CD4-positive, CD25-positive, alpha-beta regulatory T cell (primary cell): ENCODE data around the gene HMX1. TPM values are rescaled to one million over a fixed set of nuclear protein-coding genes. Genes with fewer than 3 reads are reported as not detected.
A peak's percentile ranks its signal among the peaks of the same experiment; 100 is the strongest.

Experiments
- ATAC-seq, 2 donors: fragments of 150-1000 bp; cut with Tn5 transposase; one replicate each; pipeline ENCODE4 v1.10.0; 2021; ENCODE audit warnings: low read depth in 2 of 2, moderate number of reproducible peaks in 2 of 2, moderate library complexity in 1 of 2
- DNase-seq, 3 donors: peaks; one replicate each; pipeline versions ENCODE4 v3.0.0 to v3.0.0-alpha.2; 2012 to 2022; ENCODE audit warnings: mixed read lengths in 1 of 3
- H3K27ac ChIP-seq: one replicate; pipeline ENCODE4 v1.7.0; 2013; ENCODE audit warnings: mild to moderate bottlenecking, low read length; ENCODE audit not compliant: insufficient read depth, poor library complexity, severe bottlenecking
- H3K27me3 ChIP-seq: one replicate; pipeline ENCODE4 v1.7.0; 2013; ENCODE audit warnings: low read length; ENCODE audit not compliant: control insufficient read depth, insufficient read depth
- H3K36me3 ChIP-seq: one replicate; pipeline ENCODE4 v1.7.0; 2013; ENCODE audit warnings: mild to moderate bottlenecking, low read length, moderate library complexity; ENCODE audit not compliant: control insufficient read depth, insufficient read depth
- H3K4me1 ChIP-seq: 2 replicates; pipeline ENCODE4 v1.7.0; 2013; ENCODE audit warnings: mild to moderate bottlenecking, low read length; ENCODE audit not compliant: insufficient read depth, control insufficient read depth, poor library complexity, severe bottlenecking
- H3K4me3 ChIP-seq: one replicate; pipeline ENCODE4 v1.7.0; 2013; ENCODE audit warnings: low read depth, mild to moderate bottlenecking, low read length, moderate library complexity
- H3K9me3 ChIP-seq, 2 experiments: 1 replicate in 1 of 2; 2 replicates in 1 of 2; pipeline ENCODE4 v1.7.0; 2013; ENCODE audit warnings: low read length in 2 of 2, mild to moderate bottlenecking in 1 of 2, moderate library complexity in 1 of 2; ENCODE audit not compliant: control insufficient read depth in 2 of 2
- H3K27ac Mint-ChIP-seq, 3 donors: one replicate each; pipeline ENCODE4 v1.8.0; 2020 to 2022; ENCODE audit warnings: mild to moderate bottlenecking in 3 of 3, mixed read lengths in 3 of 3, moderate library complexity in 2 of 3
- H3K27me3 Mint-ChIP-seq: one replicate; pipeline ENCODE4 v1.8.0; 2022; ENCODE audit warnings: mild to moderate bottlenecking, mixed read lengths
- H3K36me3 Mint-ChIP-seq: one replicate; pipeline ENCODE4 v1.8.0; 2020; ENCODE audit warnings: mixed read lengths
- H3K4me1 Mint-ChIP-seq, 4 donors: one replicate each; pipeline ENCODE4 v1.8.0; 2020 to 2022; ENCODE audit warnings: mixed read lengths in 4 of 4, mild to moderate bottlenecking in 1 of 4
- H3K4me3 Mint-ChIP-seq, 4 donors: one replicate each; pipeline ENCODE4 v1.8.0; 2020 to 2022; ENCODE audit warnings: mild to moderate bottlenecking in 4 of 4, mixed read lengths in 4 of 4, moderate library complexity in 3 of 4
- H3K9me3 Mint-ChIP-seq, 7 donors: one replicate each; pipeline ENCODE4 v1.8.0; 2020 to 2022; ENCODE audit warnings: mixed read lengths in 7 of 7, mild to moderate bottlenecking in 3 of 7, moderate library complexity in 2 of 7
- polyA plus RNA-seq, 4 donors: library from polyadenylated mRNA; unstranded; fragments of 300-500 nt; fragmentation: Illumina TruSeq; gene quantifications; one replicate each; pipeline ENCODE4 v1.2.3, GENCODE V29; 2021
- total RNA-seq: library from RNA; stranded (reverse); gene quantifications from one replicate; pipeline ENCODE4 v1.2.3, GENCODE V29; 2022

Gene HMX1
- total RNA-seq (not detected), polyA plus RNA-seq (not detected)

- Mint-ChIP-seq H3K4me1 (peaks cover 0 to 4% (median 1%) of the 10 kb centered on the region in 4 donors), H3K27ac (no peak within 1 kb of the TSS), H3K27me3 (peaks cover 62% of the 10 kb centered on the region), H3K9me3 (peaks cover 0 to 3% (median 0%) of the 10 kb centered on the region in 7 donors), H3K36me3 (no peaks in the 10 kb centered on the region), H3K4me3 (peak within 1 kb of the TSS in 1 of 4 donors; percentile 43)
- Histone ChIP-seq H3K27ac (no peak within 1 kb of the TSS), H3K9me3 (no peaks in the 10 kb centered on the region), H3K27me3 (peaks cover 9% of the 10 kb centered on the region), H3K36me3 (no peaks in the 10 kb centered on the region), H3K4me3 (no peak within 1 kb of the TSS), H3K4me1 (no peaks in the 10 kb centered on the region)
- ATAC-seq (no peak), DNase-seq (no peak)
Measured at GRCh38 chr4:8871417-8872401, at the start of gene HMX1. Gene HMX1, minus strand, starts transcription at chr4:8871839. Its CDS starts 225 bp downstream, at chr4:8871614.

GRCh38 chr4:8920969-8921368 is 49.3 kb upstream of the HMX1 start:
- Histone ChIP-seq H3K9me3 (peaks cover 0 to 10% of the 10 kb centered on the region in 2 experiments), H3K36me3 (no peaks in the 10 kb centered on the region), H3K27me3 (no peaks in the 10 kb centered on the region), H3K27ac (no peak overlapping the region), H3K4me3 (no peak overlapping the region), H3K4me1 (no peaks in the 10 kb centered on the region)
- ATAC-seq, result no peak
- H3K27ac Mint-ChIP-seq, result no peak overlapping the region
- peaks cover 0 to 10% (median 5%) of the 10 kb centered on the region in 7 donors for H3K9me3 Mint-ChIP-seq
- peaks cover 9% of the 10 kb centered on the region for H3K27me3 Mint-ChIP-seq
- peaks cover 0 to 4% (median 0%) of the 10 kb centered on the region in 4 donors for H3K4me1 Mint-ChIP-seq
- H3K36me3 Mint-ChIP-seq, result no peaks in the 10 kb centered on the region
- no peak for DNase-seq
- H3K4me3 Mint-ChIP-seq, result no peak overlapping the region

- Histone ChIP-seq H3K9me3 (peaks cover 0 to 10% of the 10 kb centered on the region in 2 experiments), H3K4me1 (no peaks in the 10 kb centered on the region), H3K27ac (no peak overlapping the region), H3K27me3 (no peaks in the 10 kb centered on the region), H3K36me3 (no peaks in the 10 kb centered on the region), H3K4me3 (no peak overlapping the region)
- Mint-ChIP-seq H3K27me3 (peaks cover 9% of the 10 kb centered on the region), H3K4me1 (peaks cover 0 to 4% (median 0%) of the 10 kb centered on the region in 4 donors), H3K4me3 (no peak overlapping the region), H3K27ac (no peak overlapping the region), H3K36me3 (no peaks in the 10 kb centered on the region), H3K9me3 (peaks cover 0 to 10% (median 5%) of the 10 kb centered on the region in 7 donors)
- DNase-seq (no peak), ATAC-seq (no peak)
Measured at GRCh38 chr4:8920289-8920965, 48.8 kb upstream of the HMX1 start.

- Mint-ChIP-seq H3K4me1 (peaks cover 0 to 4% (median 0%) of the 10 kb centered on the region in 4 donors), H3K27me3 (peaks cover 9% of the 10 kb centered on the region), H3K36me3 (no peaks in the 10 kb centered on the region), H3K27ac (no peak overlapping the region), H3K9me3 (peaks cover 0 to 10% (median 5%) of the 10 kb centered on the region in 7 donors), H3K4me3 (no peak overlapping the region)
- no peaks in the 10 kb centered on the region for H3K36me3 ChIP-seq
- DNase-seq (no peak), ATAC-seq (no peak)
- H3K4me1 ChIP-seq, result no peaks in the 10 kb centered on the region
- peaks cover 0 to 10% of the 10 kb centered on the region in 2 experiments for H3K9me3 ChIP-seq
- no peak overlapping the region for H3K27ac ChIP-seq
- H3K27me3 ChIP-seq, result no peaks in the 10 kb centered on the region
- no peak overlapping the region for H3K4me3 ChIP-seq
Measured at GRCh38 chr4:8919651-8920288, 48.1 kb upstream of the HMX1 start.

- Histone ChIP-seq H3K9me3 (peaks cover 0 to 4% of the 10 kb centered on the region in 2 experiments), H3K36me3 (no peaks in the 10 kb centered on the region), H3K27me3 (no peaks in the 10 kb centered on the region), H3K27ac (no peak overlapping the region), H3K4me1 (no peaks in the 10 kb centered on the region), H3K4me3 (no peak overlapping the region)
- Mint-ChIP-seq H3K27ac (no peak overlapping the region), H3K4me3 (no peak overlapping the region), H3K4me1 (peaks cover 0 to 4% (median 0%) of the 10 kb centered on the region in 4 donors), H3K27me3 (peaks cover 4% of the 10 kb centered on the region), H3K9me3 (peaks cover 0 to 3% (median under 1%) of the 10 kb centered on the region in 7 donors), H3K36me3 (no peaks in the 10 kb centered on the region)
- DNase-seq (peak; percentile 15 to 36 (median 21)), ATAC-seq (peak; percentile 65 to 67)
Measured at GRCh38 chr4:8917868-8918783, 46.5 kb upstream of the HMX1 start.

- Mint-ChIP-seq H3K4me1 (peaks cover 0 to 4% (median 0%) of the 10 kb centered on the region in 4 donors), H3K27ac (no peak overlapping the region), H3K36me3 (no peaks in the 10 kb centered on the region), H3K27me3 (peaks cover 4% of the 10 kb centered on the region), H3K4me3 (no peak overlapping the region), H3K9me3 (peaks cover 0 to 1% (median 0%) of the 10 kb centered on the region in 7 donors)
- Histone ChIP-seq H3K4me1 (no peaks in the 10 kb centered on the region), H3K4me3 (no peak overlapping the region), H3K27ac (no peak overlapping the region), H3K27me3 (no peaks in the 10 kb centered on the region), H3K9me3 (no peaks in the 10 kb centered on the region), H3K36me3 (no peaks in the 10 kb centered on the region)
- DNase-seq (no peak), ATAC-seq (no peak)
Measured at GRCh38 chr4:8917321-8917811, 45.7 kb upstream of the HMX1 start.
